NCI-H146 (cell line): Measurements from ENCODE around the gene FBXW12.

Experiments used
- DNase-seq: peaks from one replicate; lab custom pipeline; 2025; lab: John Stamatoyannopoulos, UW

FBXW12 gene

DNA sequence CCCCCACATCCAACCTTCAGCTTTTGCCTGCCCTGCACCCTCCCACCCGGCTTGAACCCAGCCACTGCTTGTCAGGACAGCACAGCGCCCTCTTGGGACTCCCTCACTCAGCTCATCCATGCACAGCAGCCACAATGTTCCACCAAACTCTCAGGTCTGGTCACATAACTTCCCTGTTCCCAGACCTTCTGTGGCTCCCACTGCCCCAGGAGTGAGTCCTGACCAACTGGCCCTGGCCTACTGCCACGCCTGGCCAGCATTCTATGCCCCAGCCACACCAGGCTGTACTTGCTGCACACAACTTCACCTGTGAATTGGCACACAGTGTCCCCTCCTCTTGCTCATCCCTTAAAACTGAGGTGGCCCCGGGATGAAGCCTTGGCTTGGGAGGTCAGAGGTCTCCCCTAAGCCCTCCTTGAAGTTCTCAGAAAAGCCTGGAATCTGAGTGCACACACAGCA is 36.8 kb downstream of the FBXW12 start:
- DNase-seq = no peak

GRCh38 chr3:48409291-48410201 is 37.5 kb downstream of the FBXW12 start:
- DNase-seq = no peak

GRCh38 chr3:48410205-48411040 is 38.4 kb downstream of the FBXW12 start:
- DNase-seq = no peak

GRCh38 chr3:48411041-48411588 is 39.1 kb downstream of the FBXW12 start:
- no peak for DNase-seq

DNA sequence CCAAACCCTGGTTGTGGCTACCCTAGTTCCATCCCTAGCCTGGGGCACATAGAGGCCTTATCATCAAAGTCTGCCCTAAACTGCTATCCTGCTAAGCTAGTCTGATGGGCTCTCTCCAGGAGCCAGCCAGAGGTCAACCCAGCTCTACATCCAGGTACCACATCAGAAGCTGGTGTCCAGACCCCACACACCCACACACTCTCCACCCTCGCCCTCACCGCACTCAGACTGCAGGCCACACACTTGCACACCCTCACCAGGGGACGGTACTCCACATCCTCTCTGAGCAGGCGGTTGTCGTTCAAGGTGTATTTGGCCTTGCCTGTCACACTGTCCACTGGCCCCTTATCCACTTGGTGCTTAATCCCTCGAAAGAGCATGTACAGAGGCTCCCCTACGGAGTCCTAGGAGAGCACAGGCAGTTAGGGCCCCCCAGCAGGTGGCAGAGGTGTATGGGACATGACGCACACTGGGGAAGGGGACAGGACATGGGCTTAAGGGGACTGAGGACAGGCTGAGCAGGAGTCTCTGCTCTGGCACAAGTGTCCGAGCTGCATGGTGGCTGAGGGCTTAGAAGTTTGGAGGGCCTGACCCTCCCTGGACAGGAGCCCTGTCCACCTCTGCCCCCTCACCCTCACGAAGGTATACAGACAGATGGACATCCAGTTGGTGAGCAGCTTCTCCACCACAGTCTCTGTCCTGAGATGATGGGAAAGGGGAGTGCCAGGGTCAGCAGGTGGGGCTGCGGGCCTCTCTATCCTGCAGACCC is 39.8 kb downstream of the FBXW12 start:
- DNase-seq = no peak

DNA sequence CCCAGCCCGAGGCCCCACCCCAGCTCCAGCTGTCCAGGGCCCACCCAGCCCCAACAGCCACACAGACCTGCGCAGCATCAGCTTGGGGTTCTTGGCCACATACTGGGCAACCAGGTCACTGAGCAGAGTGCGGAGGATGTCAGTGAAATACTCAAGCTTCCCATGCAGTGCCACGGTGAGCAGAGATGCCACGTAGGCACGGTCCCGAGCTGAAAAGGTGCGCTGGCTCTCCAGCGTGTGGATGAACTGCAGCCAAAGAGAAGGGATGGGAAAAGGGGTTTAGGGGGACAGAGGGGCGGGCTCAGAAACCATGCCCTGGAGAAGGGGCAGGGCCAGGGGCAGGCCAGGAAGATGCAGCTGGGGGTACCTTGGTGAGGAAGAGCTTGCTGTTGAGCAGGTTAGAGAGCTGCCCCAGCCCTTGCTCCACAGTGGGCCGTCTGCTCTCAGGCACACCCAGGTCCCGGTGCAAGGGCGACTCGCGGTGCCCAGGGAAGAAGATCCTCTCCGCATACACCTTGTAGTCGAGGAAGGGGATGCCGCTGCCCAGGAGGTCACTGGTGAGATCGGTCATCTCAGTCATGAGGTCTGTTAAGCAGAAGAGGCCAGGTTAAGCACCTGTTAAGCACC is 40.5 kb downstream of the FBXW12 start:
- DNase-seq = no peak

DNA sequence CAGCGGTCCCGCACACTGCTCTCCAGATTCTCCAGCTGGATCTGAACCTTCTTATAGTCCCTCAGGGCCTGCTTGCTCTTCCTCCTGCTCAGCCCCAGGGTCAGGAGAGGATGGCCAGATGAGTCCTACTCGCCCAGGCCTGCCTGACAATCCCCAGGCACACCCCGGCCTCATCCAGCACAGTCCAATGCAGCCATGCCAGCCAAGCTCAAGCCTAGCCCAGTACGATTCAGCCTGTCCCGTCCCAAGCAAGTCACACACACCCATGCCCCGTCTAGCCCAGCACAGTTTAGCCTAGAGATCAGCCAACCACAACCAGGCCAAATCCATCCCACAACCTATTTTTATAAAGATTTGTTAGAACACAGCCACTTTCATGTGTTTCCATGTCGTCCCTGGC is 41.1 kb downstream of the FBXW12 start:
- DNase-seq = no peak

DNA sequence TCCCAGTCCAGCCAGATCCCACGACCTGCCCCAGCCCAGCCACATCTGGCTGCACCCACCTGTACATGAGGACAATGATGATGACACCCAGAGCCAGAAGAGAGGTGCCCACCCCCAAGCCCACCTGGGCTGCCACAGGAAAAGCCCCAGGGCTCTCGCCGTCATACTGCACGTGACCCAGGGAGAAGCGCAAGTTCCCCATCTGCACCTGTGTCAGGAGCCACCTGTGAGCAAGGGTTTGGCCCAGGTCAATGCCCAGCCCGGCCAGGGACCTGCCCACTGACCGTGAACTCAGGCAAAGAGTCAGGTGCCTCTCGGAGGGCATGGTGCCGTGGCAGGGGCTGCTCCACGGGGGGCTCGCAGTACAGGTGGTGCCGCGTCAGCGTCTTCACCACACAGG is 41.6 kb downstream of the FBXW12 start:
- no peak for DNase-seq

DNA sequence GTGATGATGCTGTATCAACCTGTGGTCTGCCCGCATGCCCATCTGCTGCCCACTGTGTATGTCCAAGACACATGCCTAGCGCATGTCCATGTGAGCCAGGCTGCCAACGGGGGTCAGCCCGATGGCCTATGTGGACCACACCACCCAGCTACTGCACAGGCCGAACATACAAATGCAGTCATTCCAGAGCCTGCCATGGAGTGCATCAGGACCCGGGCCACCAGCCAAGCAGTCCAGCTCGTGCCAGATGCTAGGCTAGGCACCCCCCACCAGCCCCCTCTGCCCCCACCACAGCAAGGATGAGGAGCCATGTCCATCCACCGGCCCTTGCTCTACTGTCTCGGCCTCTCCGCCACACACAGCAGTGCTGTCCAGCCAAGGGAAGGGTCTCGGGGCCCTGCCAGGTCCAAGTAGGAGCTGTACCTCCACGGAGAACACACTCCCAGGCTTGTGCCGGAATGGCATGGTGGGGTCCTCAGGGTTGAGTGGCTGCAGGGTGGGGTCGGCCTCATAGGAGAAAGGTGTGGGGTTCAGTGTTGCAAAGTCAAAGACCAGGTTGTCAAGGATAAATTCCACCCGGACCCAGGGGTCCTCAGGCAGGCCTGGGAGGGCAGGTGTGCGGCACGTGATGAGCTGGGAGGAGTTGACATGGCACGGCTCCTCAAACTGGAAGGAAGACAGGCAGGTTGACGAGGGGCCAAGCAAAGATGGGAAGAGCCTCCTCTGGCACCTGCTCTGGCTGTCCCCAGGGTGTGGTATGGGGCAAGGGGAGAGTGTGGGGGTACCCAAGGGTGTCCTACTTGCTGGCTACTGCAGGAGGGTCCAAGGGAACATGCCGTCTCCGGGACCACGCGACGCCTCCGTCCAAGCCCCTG is 42.6 kb downstream of the FBXW12 start:
- DNase-seq = no peak

DNA sequence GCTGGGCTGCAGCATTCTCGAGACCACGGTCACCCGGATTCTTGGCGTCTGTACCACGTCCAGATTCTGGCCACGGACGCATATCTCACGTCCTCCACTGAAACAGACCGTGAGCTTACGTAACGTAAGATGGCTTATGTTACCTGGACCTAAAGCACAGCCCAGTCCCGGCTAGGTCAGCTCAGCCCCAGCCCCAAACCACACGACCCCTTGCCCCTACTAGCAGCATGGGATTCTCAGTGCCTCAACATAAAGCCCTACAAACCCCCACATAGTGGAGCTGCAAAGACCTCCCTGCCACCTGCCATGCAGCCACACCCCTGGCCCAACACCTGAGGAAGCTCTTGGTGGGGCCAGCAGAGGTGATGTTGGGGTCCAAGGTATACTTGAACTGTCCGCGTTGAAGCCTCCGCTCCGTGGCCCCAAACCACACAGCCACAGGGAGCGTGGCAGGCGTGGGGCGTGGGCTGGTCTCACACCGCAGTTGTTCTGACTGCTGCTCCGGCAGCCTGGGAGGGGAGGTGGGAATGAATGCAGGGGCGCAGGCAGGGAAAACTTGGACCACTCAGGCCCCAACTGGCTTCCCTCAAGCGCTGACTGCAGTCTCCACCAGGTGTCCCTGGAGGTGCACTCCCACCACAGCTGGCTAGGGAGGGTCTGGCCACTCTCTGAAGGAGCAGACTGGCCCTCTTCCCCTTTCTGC is 43.4 kb downstream of the FBXW12 start:
- no peak for DNase-seq

DNA sequence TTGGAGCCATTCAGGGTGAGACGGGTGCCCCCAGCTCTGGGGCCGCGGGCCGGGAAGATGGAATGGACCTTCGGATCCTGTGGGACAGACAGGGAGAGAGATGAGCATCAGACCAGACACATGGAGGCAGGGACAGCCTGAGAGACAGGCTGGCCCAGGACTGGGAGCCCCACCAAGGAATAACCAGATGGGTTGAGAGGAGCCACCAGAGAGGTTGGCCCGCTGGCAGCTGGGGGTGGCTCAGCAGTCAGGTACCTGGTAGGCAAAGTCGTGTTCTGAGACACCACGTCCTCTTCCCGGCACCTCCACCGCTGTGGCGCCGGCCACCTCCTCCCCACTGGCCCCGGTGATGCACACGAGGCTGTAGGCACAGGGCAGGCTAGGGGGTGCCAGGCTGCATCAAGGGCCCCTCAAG is 44.1 kb downstream of the FBXW12 start:
- DNase-seq = no peak

DNA sequence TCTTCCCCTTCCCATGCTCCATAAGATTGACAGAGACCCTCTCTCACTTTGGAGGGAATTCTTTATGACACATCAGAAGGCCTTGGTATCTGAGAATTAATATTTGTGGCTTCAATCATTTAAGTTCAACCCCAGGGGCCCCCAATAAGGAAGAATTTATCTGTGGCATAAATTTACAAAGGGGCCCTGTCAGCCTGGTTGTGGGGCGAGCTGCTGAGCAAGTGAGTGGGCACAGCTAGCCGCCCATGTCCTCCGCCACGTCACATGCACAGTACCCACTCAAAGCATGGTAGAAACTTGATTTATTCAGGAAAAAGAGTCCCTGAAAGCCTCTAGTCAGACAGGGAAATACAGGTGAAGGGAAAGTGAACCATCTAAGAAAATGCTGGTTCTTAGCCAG is 44.5 kb downstream of the FBXW12 start:
- DNase-seq = no peak

DNA sequence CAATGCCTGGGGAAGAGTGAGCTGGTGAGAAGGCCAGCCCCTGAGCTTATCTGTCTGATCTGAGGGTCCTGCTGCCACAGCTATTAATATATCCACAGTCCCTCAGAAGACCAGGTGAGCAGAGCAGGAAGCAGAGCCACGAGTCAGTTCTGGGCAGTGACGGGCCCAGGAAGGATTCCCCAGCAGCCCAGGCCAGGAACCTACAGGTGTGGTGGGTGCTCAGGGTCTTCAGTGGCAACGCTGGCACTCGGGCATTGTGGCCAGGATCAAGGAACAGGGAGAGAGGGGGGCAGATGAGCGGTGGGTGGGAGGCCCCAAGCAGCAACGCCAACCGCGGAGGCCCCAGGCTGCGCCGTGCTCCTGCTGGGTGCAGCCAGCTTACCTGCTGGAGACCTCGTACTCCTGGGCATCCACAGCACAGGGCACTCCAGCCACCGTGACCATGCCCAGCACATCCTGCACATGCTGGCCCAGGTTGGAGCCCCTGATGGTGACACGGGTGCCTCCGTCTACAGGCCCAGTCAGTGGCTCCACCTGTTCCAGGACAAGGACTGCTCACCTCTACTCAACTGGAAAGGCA is 45.6 kb downstream of the FBXW12 start:
- no peak for DNase-seq

DNA sequence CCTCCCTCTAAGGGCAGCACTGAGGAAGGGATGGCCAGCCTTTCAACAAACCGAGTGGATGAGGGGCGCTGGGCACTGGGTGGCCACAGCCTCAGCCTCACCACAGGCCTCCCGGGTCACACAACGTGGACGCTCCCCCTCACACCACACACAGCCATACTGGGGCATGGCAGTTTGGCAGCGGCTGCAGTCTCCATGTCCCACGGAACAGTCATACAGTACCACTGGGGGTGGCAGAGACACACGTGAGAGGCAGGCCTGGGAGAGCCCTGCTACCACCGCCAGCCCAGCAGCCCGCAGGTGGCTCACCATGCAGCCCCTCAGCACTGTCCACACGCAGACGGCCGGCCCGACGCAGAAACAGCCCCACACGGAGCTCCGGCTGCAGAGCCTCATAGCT is 46.1 kb downstream of the FBXW12 start:
- DNase-seq = no peak

DNA sequence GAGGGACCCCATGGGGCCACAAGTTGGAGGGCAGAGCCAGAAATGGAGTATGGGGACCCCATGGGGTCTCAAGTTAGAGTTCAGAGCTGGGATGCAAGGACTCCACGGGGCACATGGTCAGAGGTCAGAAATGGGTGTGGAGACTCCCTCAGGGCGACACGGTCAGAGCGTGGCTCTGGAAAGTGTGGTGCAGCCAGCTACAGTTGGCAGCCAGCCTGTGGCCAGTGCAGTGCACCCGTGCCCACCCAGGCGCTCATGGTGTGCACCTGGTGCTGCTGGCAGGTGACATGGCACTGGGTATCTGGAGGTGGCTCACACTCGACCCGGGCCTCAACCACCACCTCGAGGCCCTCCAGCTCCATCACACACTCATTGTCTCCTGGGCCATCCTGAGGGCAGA is 46.6 kb downstream of the FBXW12 start:
- DNase-seq = no peak

- DNase-seq = no peak
Measured at GRCh38 chr3:48419149-48419548, 47.1 kb downstream of the FBXW12 start.

- no peak for DNase-seq
Measured at GRCh38 chr3:48419597-48419996, 47.6 kb downstream of the FBXW12 start.

- DNase-seq = no peak
Measured at GRCh38 chr3:48420561-48420960, 48.5 kb downstream of the FBXW12 start.

GRCh38 chr3:48422272-48422671 is 50.3 kb downstream of the FBXW12 start:
- DNase-seq = no peak
